Chondrocyte (in vitro differentiated cells): ENCODE data around the gene ZFHX2. TPM values are rescaled to one million over a fixed set of nuclear protein-coding genes. Genes with fewer than 3 reads are reported as not detected.

Experiments
- DNase-seq: peaks from one replicate; pipeline ENCODE4 v3.0.0; 2021; ENCODE audit warnings: mixed read lengths, low spot score
- H3K27ac Mint-ChIP-seq: one replicate; pipeline ENCODE4 v1.8.0; 2021; ENCODE audit warnings: mild to moderate bottlenecking, moderate library complexity, mixed read lengths; ENCODE audit not compliant: unreplicated experiment
- H3K27me3 Mint-ChIP-seq: 2 replicates; pipeline ENCODE4 v1.8.0; 2021; ENCODE audit warnings: low read depth, mixed read lengths
- H3K36me3 Mint-ChIP-seq: 2 replicates; pipeline ENCODE4 v1.8.0; 2021; ENCODE audit warnings: low read depth, mixed read lengths
- H3K4me1 Mint-ChIP-seq: 2 replicates; pipeline ENCODE4 v1.8.0; 2021; ENCODE audit warnings: low read depth, mild to moderate bottlenecking, mixed read lengths
- H3K4me3 Mint-ChIP-seq: one replicate; pipeline ENCODE4 v1.8.0; 2021; ENCODE audit warnings: mild to moderate bottlenecking, moderate library complexity, mixed read lengths; ENCODE audit not compliant: unreplicated experiment
- H3K9me3 Mint-ChIP-seq: 2 replicates; pipeline ENCODE4 v1.8.0; 2021; ENCODE audit warnings: low read depth, mixed read lengths
- total RNA-seq: library from RNA; stranded (reverse); gene quantifications from 3 replicates; pipeline ENCODE4 v1.2.1, GENCODE V29; 2021
- TF ChIP-seq, protein P1 (sequence below): fragments of 200-600 bp; sonication (generic); IDR thresholded peaks from 2 replicates; pipeline ENCODE4 v1.5.0; 2021; ENCODE audit warnings: antibody characterized with exemption, mild to moderate bottlenecking, moderate library complexity

Gene ZFHX2
- total RNA-seq, 1 donor from 2014 or later, result 11.8 TPM

DNA sequence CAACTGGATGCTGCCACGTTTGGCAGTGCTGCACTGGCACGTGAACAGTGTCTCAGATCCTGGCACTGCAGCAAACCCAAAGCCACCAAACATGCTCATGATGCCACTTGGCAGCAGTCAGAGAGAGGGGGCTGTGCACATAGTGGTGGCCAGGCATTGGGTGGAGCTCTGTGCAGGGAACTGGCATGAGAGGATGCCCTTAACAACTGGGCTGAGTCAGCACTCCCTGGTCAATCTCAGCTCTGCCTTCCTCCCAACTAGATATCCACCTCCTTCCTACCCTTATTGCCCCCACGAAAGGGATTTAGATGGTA lies 37.0 kb downstream of the ZFHX2 start:
- TF ChIP-seq, protein P1, sequence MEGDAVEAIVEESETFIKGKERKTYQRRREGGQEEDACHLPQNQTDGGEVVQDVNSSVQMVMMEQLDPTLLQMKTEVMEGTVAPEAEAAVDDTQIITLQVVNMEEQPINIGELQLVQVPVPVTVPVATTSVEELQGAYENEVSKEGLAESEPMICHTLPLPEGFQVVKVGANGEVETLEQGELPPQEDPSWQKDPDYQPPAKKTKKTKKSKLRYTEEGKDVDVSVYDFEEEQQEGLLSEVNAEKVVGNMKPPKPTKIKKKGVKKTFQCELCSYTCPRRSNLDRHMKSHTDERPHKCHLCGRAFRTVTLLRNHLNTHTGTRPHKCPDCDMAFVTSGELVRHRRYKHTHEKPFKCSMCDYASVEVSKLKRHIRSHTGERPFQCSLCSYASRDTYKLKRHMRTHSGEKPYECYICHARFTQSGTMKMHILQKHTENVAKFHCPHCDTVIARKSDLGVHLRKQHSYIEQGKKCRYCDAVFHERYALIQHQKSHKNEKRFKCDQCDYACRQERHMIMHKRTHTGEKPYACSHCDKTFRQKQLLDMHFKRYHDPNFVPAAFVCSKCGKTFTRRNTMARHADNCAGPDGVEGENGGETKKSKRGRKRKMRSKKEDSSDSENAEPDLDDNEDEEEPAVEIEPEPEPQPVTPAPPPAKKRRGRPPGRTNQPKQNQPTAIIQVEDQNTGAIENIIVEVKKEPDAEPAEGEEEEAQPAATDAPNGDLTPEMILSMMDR, result no peak
- Mint-ChIP-seq H3K4me3 (no peak overlapping the region), H3K9me3 (no peaks in the 10 kb centered on the region), H3K36me3 (peaks cover 5% of the 10 kb centered on the region), H3K4me1 (no peaks in the 10 kb centered on the region), H3K27me3 (no peaks in the 10 kb centered on the region), H3K27ac (no peak overlapping the region)
- DNase-seq, result no peak

DNA sequence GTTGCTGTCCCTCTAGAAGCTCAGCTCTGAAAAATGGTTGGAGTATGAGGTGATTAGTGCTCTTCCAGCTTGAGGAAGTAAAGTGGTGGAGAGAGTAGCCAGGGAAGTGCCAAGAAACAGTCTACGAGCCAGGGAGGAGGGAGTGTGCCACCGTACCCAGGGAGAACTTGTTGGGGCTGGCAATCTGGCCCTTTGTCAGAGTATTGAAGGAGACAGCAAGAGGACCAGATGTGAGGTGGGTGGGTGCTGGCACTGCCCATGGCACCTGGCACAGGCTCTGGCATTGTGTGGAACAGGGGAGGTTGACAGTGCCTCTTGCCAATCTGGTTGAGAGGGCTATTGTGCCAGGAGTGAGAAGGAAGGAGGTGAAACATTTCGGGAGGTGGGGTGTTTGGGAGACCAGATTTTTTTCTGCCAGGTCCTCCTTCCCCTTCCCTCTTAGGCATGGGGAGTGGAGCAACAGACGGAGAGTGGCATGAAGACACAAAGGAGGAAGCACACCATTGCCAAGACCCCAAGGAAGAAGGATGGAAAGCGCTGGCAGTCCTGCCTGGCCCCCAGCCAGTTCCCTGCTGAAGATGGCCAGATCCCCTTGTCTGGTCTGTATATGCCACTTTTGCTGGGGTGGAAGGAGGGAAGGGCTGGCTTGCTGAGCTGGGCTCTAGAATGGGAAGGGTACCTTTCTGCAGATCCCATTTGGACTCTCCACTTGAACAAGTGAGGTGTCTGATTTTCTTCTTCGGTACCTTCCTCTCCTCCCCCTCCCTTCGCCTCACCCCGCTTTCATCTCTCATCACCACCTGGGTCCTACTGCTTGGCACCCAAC lies 37.5 kb downstream of the ZFHX2 start:
- Mint-ChIP-seq H3K27me3 (no peaks in the 10 kb centered on the region), H3K4me1 (no peaks in the 10 kb centered on the region), H3K9me3 (no peaks in the 10 kb centered on the region), H3K4me3 (no peak overlapping the region), H3K36me3 (peaks cover 5% of the 10 kb centered on the region), H3K27ac (no peak overlapping the region)
- no peak for DNase-seq
- TF ChIP-seq, protein P1, result no peak

DNA sequence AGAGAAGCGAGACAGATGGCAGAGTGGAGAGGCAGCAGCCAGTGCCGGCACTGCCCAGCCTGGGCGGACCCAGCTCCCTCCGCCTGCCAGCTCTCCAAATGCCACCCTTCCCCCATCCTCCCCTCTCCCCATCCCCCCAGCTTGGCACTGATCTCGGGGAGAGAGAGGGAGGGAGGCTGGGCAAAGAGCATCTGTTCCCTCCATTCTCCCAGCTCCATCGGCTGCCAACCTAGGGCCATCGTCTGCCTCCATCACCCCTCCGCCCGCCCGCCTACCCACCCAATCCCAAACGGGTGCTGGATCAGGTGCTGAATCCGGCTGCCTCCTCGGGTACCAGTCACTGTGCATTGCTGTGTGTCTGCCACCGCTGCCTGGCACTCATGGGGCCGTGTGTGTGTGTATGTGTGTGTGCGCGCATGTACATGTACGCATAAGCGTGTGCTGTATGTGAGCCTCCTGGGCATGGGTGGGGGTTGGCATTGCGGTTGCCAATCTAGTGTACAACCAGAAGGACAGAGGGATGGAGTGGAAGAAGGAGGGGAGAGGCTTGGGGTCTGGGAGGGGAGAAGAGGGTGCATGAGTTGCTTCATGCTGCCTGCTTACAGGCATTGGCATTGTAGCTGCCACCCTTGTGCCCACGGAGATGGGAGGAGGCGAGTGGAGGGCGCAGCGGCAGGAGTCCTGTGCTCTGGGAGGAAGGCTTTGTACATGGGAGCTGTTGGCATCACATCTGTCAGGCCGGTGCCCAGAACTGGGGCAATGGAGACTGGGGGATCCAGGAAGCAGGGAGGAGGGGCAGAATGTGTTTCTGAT lies 38.4 kb downstream of the ZFHX2 start:
- Mint-ChIP-seq H3K9me3 (no peaks in the 10 kb centered on the region), H3K27me3 (no peaks in the 10 kb centered on the region), H3K36me3 (peaks cover 5% of the 10 kb centered on the region), H3K4me3 (no peak overlapping the region), H3K27ac (no peak overlapping the region), H3K4me1 (no peaks in the 10 kb centered on the region)
- no peak for DNase-seq
- TF ChIP-seq, protein P1, result no peak

DNA sequence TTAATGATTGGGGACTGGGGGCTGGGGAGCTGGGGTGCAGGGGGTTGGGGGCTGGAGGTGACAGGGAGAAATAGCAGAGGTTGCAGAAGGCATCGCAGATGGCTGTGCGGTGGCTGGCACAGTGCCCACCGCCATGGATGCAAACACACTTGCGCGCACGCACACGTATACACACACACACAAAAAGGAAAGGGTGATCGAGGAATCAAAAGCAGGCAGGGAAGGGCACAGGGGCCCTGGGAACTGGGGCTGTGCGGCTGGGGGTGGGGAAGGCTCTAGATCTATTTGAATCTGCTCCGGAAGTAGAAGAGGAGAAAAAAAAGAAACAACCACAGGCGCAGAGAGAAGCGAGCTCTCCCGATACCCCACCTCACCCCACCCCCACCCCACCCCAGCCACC lies 39.4 kb downstream of the ZFHX2 start:
- peaks cover 5% of the 10 kb centered on the region for H3K36me3 Mint-ChIP-seq
- H3K4me3 Mint-ChIP-seq, result no peak overlapping the region
- H3K9me3 Mint-ChIP-seq, result no peaks in the 10 kb centered on the region
- TF ChIP-seq, protein P1, result no peak
- H3K27me3 Mint-ChIP-seq, result no peaks in the 10 kb centered on the region
- H3K27ac Mint-ChIP-seq, result no peak overlapping the region
- DNase-seq, result no peak
- H3K4me1 Mint-ChIP-seq, result no peaks in the 10 kb centered on the region

DNA sequence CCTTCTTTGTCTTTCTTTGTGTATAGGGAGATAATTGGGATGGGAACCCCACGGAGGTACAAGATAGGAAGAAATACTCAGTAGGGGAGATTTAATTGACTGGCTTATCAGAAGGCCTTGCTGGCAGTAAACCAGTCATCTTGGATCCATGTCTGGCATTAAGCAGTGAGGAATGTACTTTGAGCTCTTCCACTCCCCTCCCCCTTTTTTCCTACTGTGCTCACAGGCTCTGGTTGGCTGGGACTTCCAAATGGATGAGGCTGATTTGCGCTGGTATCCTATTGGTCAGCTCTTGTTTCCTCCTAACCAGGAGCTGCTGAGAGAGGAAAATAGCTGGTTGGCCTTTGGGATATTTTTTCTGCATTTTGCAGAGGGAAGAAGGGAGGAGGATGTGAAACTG lies 57.3 kb downstream of the ZFHX2 start:
- H3K27me3 Mint-ChIP-seq, result no peaks in the 10 kb centered on the region
- H3K27ac Mint-ChIP-seq, result no peak overlapping the region
- H3K9me3 Mint-ChIP-seq, result no peaks in the 10 kb centered on the region
- no peak for DNase-seq
- H3K36me3 Mint-ChIP-seq, result no peaks in the 10 kb centered on the region
- peaks cover 2% of the 10 kb centered on the region for H3K4me1 Mint-ChIP-seq
- H3K4me3 Mint-ChIP-seq, result no peak overlapping the region
- TF ChIP-seq, protein P1, result no peak
